Measurements from ENCODE around the gene CCNI2. TPM values are rescaled to one million over a fixed set of nuclear protein-coding genes. Genes with fewer than 3 reads are reported as not detected.

Gene CCNI2
- total RNA-seq, 1 experiment from 2014 or later = 1.4 TPM

- H3K4me2 ChIP-seq (ENCODE audit: low read length) = no peak overlapping the region
- intact Hi-C loops (cut with micrococcal nuclease) = no loop called here
- H2AFZ ChIP-seq (ENCODE audit: low read depth, low read length, poor library complexity, severe bottlenecking) = no peak overlapping the region
- CTCF ChIA-PET = interaction anchor here (1.4 kb wide), 1 partner anchor 56 kb away, joined by 3 read pairs; no protein-coding TSS in a partner anchor
- H3K9ac ChIP-seq (ENCODE audit: low read length) = no peak overlapping the region
- no TSS peak for BruUV-seq (replicated peaks)
- no peaks in the 10 kb centered on the region for H3K9me2 ChIP-seq (ENCODE audit: insufficient read depth)
- DNase-seq (ENCODE audit: low read depth, low spot score) = no peak
- ATAC-seq = no peak
- TF ChIP-seq SP1 (IDR thresholded peaks at IDR 0.05; ENCODE audit: low read depth) = no peak
- no peak for TF ChIP-seq CBX3 (IDR thresholded peaks at IDR 0.05; ENCODE audit: low read depth)
- TF ChIP-seq POLR2A (IDR thresholded peaks at IDR 0.05; ENCODE audit: borderline replicate concordance, extremely low read depth, insufficient read depth, insufficient read length) = no peak
- no peak for TF ChIP-seq CTCF (IDR thresholded peaks at IDR 0.05 in 2 of 3, conservative IDR thresholded peaks at IDR 0.05 in 1 of 3; ENCODE audit: borderline replicate concordance in 1 of 3, insufficient read depth in 1 of 3, low read depth in 2 of 3, low read length in 2 of 3)
- no peak for TF ChIP-seq ZBTB33 (IDR thresholded peaks at IDR 0.05; ENCODE audit: extremely low read depth, insufficient replicate concordance, low read length)
- TF ChIP-seq SRF (IDR thresholded peaks at IDR 0.05; ENCODE audit: low read depth) = no peak
- TF ChIP-seq CEBPB (IDR thresholded peaks at IDR 0.05; ENCODE audit: low read depth) = no peak
- TF ChIP-seq ZFX (IDR thresholded peaks at IDR 0.05) = no peak
- TF ChIP-seq REST (IDR thresholded peaks at IDR 0.05; ENCODE audit: low read depth) = no peak
- no peak for TF ChIP-seq JUND (IDR thresholded peaks at IDR 0.05)
- no peak for TF ChIP-seq SIN3A (IDR thresholded peaks at IDR 0.05; ENCODE audit: low read depth)
- TF ChIP-seq ATF3 (IDR thresholded peaks at IDR 0.05) = no peak
- TF ChIP-seq TCF7L2 (IDR thresholded peaks at IDR 0.05; ENCODE audit: borderline replicate concordance, extremely low read depth, insufficient read depth, insufficient read length) = no peak
- no peak for TF ChIP-seq POLR2AphosphoS5 (IDR thresholded peaks at IDR 0.05; ENCODE audit: low read depth, low read length)
- TF ChIP-seq EZH2 (IDR thresholded peaks at IDR 0.05) = no peak
- H4K20me1 ChIP-seq (ENCODE audit: insufficient read depth) = no peaks in the 10 kb centered on the region
- no peaks in the 10 kb centered on the region for H3K9me3 ChIP-seq (ENCODE audit: control insufficient read depth in 1 of 2, insufficient read depth in 1 of 2, low read depth in 1 of 2, low read length in 2 of 2)
- H3K79me2 ChIP-seq (ENCODE audit: insufficient read depth, low read length) = no peaks in the 10 kb centered on the region
- RAD21 ChIA-PET (ENCODE audit: low non-redundant PET in 1 of 2, low total read pairs in 2 of 2, uncharacterized antibody in 2 of 2, unreplicated experiment in 2 of 2) = no interaction called here
- POLR2A ChIA-PET = no interaction called here
- H3K4me3 ChIP-seq (replicated peaks in 1 of 2; ENCODE audit: low read depth in 1 of 2, low read length in 2 of 2) = no peak overlapping the region
- H3K4me1 ChIP-seq (ENCODE audit: control insufficient read depth in 1 of 2, insufficient read depth in 2 of 2, low read length in 2 of 2) = no peaks in the 10 kb centered on the region
- no peak overlapping the region for H3K27ac ChIP-seq (ENCODE audit: low read depth, low read length)
- H3K27me3 ChIP-seq (ENCODE audit: insufficient read depth, low read length) = no peaks in the 10 kb centered on the region
- H3K36me3 ChIP-seq (ENCODE audit: control insufficient read depth in 1 of 2, insufficient read depth in 2 of 2, low read length in 2 of 2) = peaks cover 4 to 7% of the 10 kb centered on the region in 2 experiments; a peak in 2 of 4 replicates
These were observed 16.2 kb downstream of the CCNI2 start for GRCh38 chr5:132763181-132764036.
